Ectodermal cell (in vitro differentiated cells): ENCODE data around the gene DUSP8.

Experiments used
- H3K27ac ChIP-seq: 2 replicates; pipeline ENCODE4 v1.7.0; 2013; ENCODE audit warnings: mild to moderate bottlenecking, low read depth, low read length; ENCODE audit not compliant: insufficient read depth, poor library complexity, severe bottlenecking
- H3K27me3 ChIP-seq: 2 replicates; pipeline ENCODE4 v1.7.0; 2013; ENCODE audit warnings: mild to moderate bottlenecking, low read length; ENCODE audit not compliant: insufficient read depth, control insufficient read depth, poor library complexity, severe bottlenecking
- H3K36me3 ChIP-seq: one replicate; pipeline ENCODE4 v1.7.0; 2013; ENCODE audit warnings: low read length; ENCODE audit not compliant: control insufficient read depth, insufficient read depth
- H3K4me1 ChIP-seq: one replicate; pipeline ENCODE4 v1.7.0; 2013; ENCODE audit warnings: low read length; ENCODE audit not compliant: control insufficient read depth, insufficient read depth
- H3K4me3 ChIP-seq: 2 replicates; pipeline ENCODE4 v1.7.0; 2013; ENCODE audit warnings: low read depth, low read length, control low read depth; ENCODE audit not compliant: insufficient read depth
- H3K9me3 ChIP-seq: 2 replicates; pipeline ENCODE4 v1.7.0; 2013; ENCODE audit warnings: mild to moderate bottlenecking, low read length, moderate library complexity; ENCODE audit not compliant: control insufficient read depth
- WGBS, 2 experiments: methylation state at CpG; one replicate each; pipeline ENCODE4 v1.1.7; 2013; ENCODE audit warnings: missing lambda C conversion rate in 2 of 2; 5-methylcytosine and 5-hydroxymethylcytosine counted together

DUSP8 gene

DNA sequence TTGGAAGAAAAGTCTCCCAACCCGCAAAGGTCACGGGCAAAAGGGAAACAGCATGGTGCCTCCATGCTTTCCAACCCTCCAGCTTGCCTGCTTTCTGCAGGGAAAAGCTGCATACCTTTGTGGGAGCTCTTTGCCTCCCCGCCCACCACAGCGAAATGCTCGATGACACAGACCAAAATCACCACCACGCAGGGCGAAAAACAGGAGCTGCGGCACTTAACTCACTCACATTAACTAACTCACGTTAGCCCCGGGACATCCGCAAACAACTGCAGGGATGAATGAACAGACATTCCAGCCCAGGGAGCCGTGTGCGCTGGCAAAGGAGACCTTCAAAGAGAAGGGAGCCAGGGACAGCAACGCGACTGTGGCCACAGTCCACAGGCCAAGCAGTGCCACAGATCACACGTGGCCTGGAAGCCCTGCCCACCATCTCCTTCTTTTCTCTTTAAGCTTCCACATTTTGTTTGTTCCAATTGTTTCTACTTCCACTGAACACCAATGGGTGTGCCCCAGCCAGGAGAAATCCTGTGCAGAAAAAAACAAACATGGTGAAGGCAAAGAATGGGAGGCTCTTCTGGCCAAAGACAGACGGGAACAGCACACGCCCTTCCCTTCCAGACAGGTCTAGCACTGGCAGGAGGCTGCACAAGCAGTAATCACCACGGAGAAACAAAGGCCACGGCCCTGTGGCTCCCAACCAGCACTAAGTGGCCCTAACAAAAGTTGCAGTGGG lies 39.3 kb downstream of the DUSP8 start:
- H3K4me3 ChIP-seq: no peak overlapping the region
- H3K27ac ChIP-seq: no peak overlapping the region
- no peaks in the 10 kb centered on the region for H3K4me1 ChIP-seq
- WGBS, 2 experiments: 90 to 91% methylated on average over 20 of the region's 20 CpGs
- H3K27me3 ChIP-seq: peaks cover 3% of the 10 kb centered on the region
- no peaks in the 10 kb centered on the region for H3K36me3 ChIP-seq
- H3K9me3 ChIP-seq: no peaks in the 10 kb centered on the region

DNA sequence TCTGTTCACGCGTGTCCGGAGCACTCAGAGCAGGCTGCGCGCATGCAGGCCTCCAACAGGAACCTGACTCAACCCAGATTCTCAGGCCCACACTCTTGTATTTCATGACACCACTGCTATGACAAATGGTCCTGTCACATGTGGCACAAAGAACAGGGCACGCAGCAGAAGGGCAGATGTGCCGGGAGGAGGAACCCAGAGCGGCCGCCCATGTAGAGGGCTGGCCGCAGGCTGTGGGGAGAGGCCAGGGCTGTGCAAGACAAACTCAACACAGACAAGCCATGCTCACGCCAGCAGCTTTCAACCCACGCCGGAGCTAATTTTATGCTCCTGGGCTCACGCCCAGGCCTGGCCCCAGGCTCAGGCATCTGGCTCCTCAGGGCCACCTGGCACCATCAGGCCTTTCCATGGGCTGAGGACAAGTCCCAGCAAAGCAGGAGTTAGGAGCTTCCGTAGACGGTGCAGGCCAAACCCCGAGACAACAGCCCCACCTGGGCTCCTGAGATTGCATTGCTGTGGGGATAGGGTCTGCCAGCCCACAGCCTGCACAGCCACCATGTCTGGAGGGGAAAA lies 40.0 kb downstream of the DUSP8 start:
- no peak overlapping the region for H3K4me3 ChIP-seq
- H3K4me1 ChIP-seq: no peaks in the 10 kb centered on the region
- H3K27me3 ChIP-seq: no peaks in the 10 kb centered on the region
- WGBS, 2 experiments: 94 to 96% methylated on average over 17 of the region's 17 CpGs
- H3K9me3 ChIP-seq: no peaks in the 10 kb centered on the region
- H3K36me3 ChIP-seq: no peaks in the 10 kb centered on the region
- no peak overlapping the region for H3K27ac ChIP-seq

DNA sequence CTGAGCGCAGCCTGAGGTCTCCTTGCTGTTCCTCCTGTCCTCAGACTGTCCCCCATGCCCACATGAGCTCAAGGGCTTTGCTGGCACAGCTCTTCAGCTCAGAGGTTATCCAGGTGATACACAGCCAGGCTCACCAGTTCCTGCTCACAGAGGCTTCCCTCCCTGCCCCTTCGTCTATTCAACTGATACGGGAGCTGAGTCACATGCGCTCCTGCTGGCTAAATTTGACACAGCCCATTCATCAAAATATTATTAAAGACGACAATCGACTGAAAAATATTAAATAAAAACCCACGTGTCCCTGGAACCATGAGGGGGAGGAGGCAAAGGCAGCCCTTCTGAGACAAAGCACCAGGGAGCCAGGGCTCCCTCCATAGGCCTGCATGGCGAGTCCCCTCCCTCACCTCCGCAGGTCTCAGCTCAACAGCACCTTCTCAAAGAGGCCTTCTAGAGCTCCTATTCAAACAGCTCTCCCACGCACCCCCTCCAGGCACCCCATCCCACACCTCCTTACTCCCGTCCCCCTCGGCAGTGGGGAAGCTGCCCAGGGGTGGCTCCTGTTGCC lies 40.5 kb downstream of the DUSP8 start:
- Histone ChIP-seq H3K4me1 (no peaks in the 10 kb centered on the region), H3K4me3 (no peak overlapping the region), H3K27ac (no peak overlapping the region), H3K27me3 (no peaks in the 10 kb centered on the region), H3K36me3 (no peaks in the 10 kb centered on the region), H3K9me3 (no peaks in the 10 kb centered on the region)
- 89 to 90% methylated on average over 12 of the region's 12 CpGs for WGBS, 2 experiments

DNA sequence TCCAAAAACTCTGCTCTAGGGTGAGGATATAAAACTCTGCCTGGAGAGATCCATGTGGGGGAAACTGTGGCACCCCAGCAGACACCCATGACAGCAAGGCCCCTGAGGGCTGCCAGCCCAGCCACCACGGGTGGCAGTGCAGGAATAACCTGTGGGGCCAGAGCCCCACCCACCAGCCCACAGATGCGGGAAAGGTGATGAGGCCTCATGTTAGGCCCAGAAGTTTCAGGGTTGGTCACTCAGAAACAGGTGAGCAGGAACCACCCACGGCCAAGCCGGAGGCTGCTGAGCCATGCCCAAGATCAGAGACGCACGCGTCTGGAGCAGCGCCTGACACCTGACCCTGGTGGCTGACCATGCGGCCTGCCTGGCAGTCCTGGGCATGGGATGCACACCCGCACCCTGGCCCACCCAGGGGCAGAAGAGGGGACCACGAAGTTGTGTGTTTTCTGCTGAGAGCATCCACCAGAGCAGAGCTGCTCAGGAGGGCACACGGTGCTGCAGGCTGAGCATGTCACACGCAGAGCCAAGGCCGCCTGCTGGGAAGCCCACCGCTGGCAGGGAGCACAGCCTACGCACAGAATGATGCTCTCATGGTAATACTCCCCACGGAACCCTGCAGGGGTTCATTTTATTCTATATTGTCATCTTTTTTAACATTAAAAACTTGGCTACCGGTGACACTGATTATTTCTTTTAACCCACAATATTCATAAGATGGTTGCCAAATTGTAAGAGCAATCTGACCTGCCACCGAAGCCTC lies 41.2 kb downstream of the DUSP8 start:
- Histone ChIP-seq H3K27ac (no peak overlapping the region), H3K4me1 (no peaks in the 10 kb centered on the region), H3K9me3 (no peaks in the 10 kb centered on the region), H3K36me3 (no peaks in the 10 kb centered on the region), H3K27me3 (no peaks in the 10 kb centered on the region), H3K4me3 (no peak overlapping the region)
- WGBS, 2 experiments: 93 to 94% methylated on average over 19 of the region's 19 CpGs

DNA sequence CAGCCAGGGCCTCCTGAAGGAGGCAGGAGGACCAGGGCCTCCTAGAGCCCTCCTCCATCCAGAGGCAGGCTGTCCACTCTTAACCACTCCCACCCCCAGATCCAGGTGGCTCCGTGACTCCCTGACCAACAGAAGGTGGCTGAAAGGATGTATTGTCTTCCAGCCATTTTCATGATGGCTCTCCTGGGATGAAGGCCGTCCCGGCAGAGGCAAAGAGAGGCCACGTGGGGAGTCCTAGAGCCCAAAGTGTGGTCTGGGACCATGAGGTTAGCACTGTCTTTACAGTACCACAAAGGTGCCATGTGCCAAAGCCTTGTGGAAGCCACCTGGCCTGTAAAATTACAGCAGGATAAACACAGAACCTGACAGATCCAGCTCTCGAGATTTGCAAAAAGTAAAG lies 42.3 kb downstream of the DUSP8 start:
- WGBS, 2 experiments: 79 to 80% methylated on average over 4 to 5 of the region's 5 CpGs
- H3K9me3 ChIP-seq: no peaks in the 10 kb centered on the region
- no peak overlapping the region for H3K4me3 ChIP-seq
- H3K4me1 ChIP-seq: no peaks in the 10 kb centered on the region
- no peaks in the 10 kb centered on the region for H3K27me3 ChIP-seq
- H3K36me3 ChIP-seq: no peaks in the 10 kb centered on the region
- no peak overlapping the region for H3K27ac ChIP-seq

DNA sequence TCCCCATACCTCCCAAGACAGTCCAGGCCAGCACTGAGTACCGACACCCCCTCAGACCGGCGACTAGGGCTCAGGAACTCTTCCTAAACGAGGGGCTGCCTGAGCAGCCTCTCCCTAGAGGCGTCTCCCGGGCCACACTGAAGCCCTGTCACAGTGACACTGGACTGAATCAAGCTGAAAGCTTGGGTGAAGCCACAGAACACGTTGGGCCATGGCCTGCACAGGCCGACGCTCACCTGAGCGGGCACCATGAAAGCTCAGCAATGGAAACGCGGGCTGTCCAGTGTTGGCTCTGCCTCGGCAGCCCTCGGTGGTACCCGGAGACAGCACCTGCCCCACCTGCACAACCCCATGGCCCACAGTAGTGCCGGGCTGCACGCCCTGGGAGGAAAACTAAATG lies 42.8 kb downstream of the DUSP8 start:
- no peaks in the 10 kb centered on the region for H3K27me3 ChIP-seq
- H3K27ac ChIP-seq: no peak overlapping the region

DNA sequence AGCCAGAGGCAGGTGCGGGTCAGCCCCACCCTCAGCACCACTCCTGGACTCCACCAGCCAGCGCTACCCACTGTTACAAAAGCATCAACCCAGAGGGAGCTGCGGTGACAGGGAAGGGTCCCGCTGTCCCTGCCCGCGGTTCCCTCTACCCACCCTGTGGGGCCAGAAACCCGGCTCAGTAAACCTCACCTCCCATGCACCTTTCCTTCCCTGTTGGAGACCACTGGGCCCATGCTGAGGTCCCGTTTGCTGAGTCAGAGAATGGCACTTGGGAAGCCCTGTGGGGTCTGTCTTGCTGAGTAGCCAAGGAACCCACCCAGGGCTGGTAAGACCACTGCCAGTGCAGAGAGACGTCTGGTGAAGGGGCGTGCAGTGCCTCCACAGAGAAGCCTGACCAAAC lies 43.4 kb downstream of the DUSP8 start:
- Histone ChIP-seq H3K27me3 (no peaks in the 10 kb centered on the region), H3K9me3 (no peaks in the 10 kb centered on the region), H3K4me1 (no peaks in the 10 kb centered on the region), H3K36me3 (no peaks in the 10 kb centered on the region), H3K4me3 (no peak overlapping the region), H3K27ac (no peak overlapping the region)
- WGBS, 2 experiments: 90 to 91% methylated on average over 10 of the region's 10 CpGs

More for the DNA sequence above, 42.8 kb downstream of the DUSP8 start:
- H3K9me3 ChIP-seq: no peaks in the 10 kb centered on the region
- WGBS, 2 experiments: 94 to 95% methylated on average over 17 of the region's 17 CpGs
- H3K4me1 ChIP-seq: no peaks in the 10 kb centered on the region
- no peak overlapping the region for H3K4me3 ChIP-seq
- H3K36me3 ChIP-seq: no peaks in the 10 kb centered on the region

DNA sequence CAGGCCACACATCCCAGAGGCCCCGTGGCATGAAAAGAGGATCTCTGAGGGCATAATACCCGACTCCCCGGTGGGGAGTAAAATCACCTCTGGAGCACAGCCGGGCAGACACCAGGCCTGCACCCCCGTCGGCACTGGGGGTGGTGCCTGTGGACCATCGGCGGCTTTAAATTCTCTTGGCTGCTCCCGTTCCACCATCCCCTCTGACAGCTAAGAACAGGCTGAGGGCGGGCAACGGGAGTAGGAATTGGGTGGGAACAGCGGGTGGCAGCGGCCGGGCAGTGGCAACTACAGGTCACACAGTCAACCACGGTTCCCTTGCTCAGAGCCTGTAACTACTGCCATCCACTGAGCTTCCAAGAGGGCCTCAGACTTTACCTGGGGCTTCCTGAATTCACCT lies 45.3 kb downstream of the DUSP8 start:
- H3K4me1 ChIP-seq: no peaks in the 10 kb centered on the region
- H3K27me3 ChIP-seq: no peaks in the 10 kb centered on the region
- WGBS, 2 experiments: 88 to 93% methylated on average over 15 of the region's 15 CpGs
- H3K36me3 ChIP-seq: no peaks in the 10 kb centered on the region
- no peaks in the 10 kb centered on the region for H3K9me3 ChIP-seq
- no peak overlapping the region for H3K27ac ChIP-seq
- H3K4me3 ChIP-seq: no peak overlapping the region

DNA sequence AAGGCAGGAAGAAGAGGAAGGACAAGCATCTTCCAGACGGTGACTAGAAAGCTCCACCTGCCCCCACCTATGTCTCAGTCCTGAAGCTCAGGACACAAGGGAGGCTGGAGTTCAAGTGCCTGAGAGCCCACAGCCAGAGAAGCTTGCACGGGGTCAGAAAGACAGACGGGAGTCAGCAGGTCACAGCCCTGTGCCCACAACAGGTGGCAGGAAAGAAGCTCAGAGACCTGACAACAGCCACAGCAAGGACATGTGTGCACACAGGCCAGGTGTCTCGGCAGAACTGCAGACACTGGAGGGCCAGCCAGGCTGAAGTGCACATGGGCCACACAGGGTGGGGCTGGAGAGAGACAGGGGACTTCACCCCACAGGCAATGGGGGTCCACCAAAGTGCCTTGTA lies 48.3 kb downstream of the DUSP8 start:
- no peaks in the 10 kb centered on the region for H3K36me3 ChIP-seq
- no peak overlapping the region for H3K27ac ChIP-seq
- no peaks in the 10 kb centered on the region for H3K27me3 ChIP-seq
- no peaks in the 10 kb centered on the region for H3K4me1 ChIP-seq
- H3K4me3 ChIP-seq: no peak overlapping the region
- H3K9me3 ChIP-seq: no peaks in the 10 kb centered on the region
- 91 to 96% methylated on average over 4 of the region's 4 CpGs for WGBS, 2 experiments

DNA sequence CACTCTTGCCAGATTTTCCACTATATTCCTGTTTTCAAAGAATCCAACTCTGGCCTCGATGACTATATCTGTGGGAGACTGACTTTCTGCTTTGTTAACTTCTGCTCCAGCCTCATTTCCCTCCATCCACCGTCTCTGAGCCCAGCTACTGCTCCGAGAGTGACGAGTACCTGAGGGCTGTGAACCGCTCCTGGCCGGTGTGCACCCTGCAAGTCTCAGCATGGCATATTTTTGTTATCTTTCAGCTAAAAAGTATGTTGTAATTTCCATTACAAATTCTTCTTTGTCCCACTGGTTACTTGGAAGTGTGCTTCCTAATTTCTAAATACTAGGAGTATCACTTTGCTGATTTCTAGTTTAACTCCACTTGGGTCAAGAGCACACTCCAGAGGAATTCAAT lies 49.0 kb downstream of the DUSP8 start:
- WGBS, 2 experiments: 94 to 95% methylated on average over 6 of the region's 6 CpGs
- H3K36me3 ChIP-seq: no peaks in the 10 kb centered on the region
- no peaks in the 10 kb centered on the region for H3K27me3 ChIP-seq
- no peaks in the 10 kb centered on the region for H3K9me3 ChIP-seq
- no peaks in the 10 kb centered on the region for H3K4me1 ChIP-seq
- no peak overlapping the region for H3K4me3 ChIP-seq
- H3K27ac ChIP-seq: no peak overlapping the region
